NCI-H69 (cell line): Measurements from ENCODE around the gene ETFBKMT.
A peak's percentile ranks its signal among the peaks of the same experiment; 100 is the strongest.

Source experiments
- DNase-seq: peaks from one replicate; lab custom pipeline; 2025; lab: John Stamatoyannopoulos, UW

Gene ETFBKMT

GRCh38 chr12:31659087-31659942 lies at the start of gene ETFBKMT:
TSS of gene ETFBKMT (plus strand) at chr12:31659688. CDS start at chr12:31661954, 2,266 bp downstream.
- DNase-seq = peak; percentile 100

DNA sequence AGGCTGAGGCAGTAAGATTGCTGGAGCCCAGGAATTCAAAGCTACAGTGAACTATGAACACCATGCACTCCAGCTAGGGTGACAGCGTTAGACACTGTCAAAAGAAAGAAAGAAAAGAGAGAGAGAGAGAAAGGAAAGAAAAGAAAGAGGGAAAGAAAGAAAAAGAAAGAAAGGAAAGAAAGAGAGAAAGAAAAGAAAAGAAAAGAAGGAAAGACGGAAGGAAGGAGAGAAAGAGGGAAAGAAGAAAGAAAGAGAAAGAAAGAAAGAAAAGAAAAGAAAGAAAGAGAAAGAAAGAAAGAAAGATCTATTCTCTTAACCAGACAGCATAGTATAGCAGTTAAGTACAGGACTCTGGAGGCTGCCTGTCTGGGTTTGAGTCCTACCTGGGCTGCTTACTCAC lies 46.7 kb upstream of the ETFBKMT start:
- DNase-seq = no peak

GRCh38 chr12:31618228-31619025 lies 41.1 kb upstream of the ETFBKMT start:
- no peak for DNase-seq

DNA sequence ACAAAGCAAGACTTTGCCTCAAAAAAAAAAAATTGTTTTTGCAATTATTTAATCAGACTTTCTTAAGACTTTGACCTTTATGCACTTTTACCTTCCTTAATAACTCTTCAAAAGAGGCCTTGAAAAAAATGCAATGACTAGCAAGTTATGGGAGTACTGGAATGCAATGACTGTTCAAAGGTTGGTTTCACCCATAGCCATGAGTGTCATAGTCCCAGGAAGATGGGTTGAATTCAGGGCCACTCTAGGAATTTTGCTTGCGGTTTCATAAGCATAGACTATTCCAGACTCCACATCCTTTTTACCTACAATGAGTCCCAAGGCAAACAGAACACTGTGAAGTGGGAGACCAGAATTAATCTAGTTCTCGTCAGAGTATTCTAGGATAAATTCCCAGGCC lies 39.2 kb upstream of the ETFBKMT start:
- no peak for DNase-seq

- no peak for DNase-seq
Observed at GRCh38 chr12:31622038-31622437, 37.5 kb upstream of the ETFBKMT start.

GRCh38 chr12:31626270-31626995 lies 33.1 kb upstream of the ETFBKMT start:
- no peak for DNase-seq

- DNase-seq = no peak
Observed at GRCh38 chr12:31627456-31628054, 31.9 kb upstream of the ETFBKMT start.

- DNase-seq = no peak
Observed at GRCh38 chr12:31629756-31630732, 29.4 kb upstream of the ETFBKMT start.

DNA sequence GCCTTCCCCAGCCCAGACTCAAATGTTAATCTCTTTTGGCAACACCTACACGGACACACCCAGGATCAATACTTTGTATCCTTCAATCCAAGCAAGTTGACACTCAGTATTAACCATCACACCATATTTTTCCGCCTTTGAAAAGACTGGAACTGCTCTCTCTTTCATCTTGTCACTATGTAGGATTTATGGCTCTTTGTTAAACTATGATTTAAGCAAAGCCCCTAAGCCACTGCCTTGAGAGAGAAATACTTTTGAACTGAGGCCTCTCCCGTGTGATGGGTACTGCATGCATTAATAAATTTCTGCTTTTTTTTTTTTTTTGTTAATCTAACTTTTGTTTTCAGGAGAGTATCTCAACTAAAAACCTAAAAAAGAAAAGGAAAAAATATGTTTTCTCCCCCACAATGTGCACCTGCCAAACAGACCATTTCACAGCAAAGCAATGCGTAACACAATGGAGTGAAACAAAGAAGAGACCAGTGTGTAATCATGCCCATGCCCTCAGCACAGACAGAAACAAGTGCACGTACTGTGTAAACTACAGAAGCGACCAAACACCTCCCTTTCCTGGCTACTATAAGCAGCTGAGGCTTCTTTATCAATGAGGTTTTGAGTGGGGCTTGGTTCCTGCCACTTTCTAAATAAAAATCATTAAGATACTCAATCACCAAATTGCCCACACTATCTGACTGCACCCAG lies 28.3 kb upstream of the ETFBKMT start:
- DNase-seq = no peak

GRCh38 chr12:31631809-31632208 lies 27.7 kb upstream of the ETFBKMT start:
- no peak for DNase-seq

DNA sequence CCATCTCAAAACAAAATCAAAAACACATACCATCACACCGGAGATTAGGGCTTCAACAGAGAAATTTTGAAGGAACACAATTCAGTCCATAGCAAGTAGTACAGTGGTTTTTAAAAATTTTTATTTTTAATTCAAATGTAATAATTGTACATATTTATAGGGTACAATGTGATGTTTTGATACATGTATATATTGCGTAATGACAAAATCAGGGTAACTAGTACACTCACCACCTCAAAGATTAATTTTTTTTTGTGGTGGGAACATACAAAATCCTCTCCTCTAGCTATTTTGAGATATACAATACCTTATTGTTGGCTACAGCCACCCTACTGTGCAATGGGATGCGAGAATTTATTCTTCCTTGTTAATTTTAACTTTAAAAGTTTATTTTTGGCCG lies 26.0 kb upstream of the ETFBKMT start:
- DNase-seq = no peak

- no peak for DNase-seq
Observed at GRCh38 chr12:31634620-31635019, 24.9 kb upstream of the ETFBKMT start.

DNA sequence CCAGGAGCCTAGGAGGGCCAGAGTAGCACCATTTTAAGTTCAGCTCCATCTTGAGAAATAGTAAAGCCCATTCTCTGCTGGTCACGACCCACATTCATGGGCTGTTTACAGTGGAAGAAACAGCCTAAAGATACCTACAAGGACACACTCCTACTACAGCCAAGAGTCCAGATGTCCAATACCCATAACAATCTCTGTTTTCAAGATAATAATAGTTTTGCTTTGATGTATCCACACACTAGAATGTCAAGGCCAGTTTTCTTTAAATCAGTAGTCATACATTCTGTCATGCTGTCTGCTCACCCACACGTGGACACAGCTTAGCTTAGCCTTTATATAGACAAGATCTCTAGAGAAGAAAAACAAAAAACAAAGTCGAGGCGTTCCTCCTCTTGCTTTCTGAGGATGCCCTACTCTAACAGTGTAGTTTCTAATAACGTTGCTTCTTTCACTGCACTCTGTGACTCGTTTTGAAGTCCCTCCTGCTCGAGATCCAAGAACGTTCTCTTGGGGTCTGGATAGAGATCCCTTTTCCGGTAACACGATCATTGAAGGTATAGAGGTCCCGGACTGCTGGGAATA lies 17.9 kb upstream of the ETFBKMT start:
- DNase-seq = no peak

DNA sequence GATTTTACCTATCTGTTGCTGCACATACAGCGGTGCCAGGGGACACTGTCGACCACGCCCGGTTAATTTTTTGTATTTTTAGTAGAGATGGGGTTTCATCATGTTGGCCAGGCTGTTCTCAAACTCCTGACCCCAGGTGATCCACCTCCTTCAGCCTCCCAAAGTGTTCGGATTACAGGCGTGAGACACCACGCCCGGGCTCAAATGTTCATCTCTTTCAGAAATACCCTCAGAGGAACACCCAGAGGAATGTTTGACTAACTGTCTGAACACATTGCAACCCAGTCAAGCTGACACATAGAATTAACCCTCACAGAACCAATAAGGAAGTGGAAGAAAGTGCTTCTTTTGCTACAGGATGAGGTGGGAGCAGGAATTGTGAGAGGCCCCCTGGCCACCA lies 15.0 kb upstream of the ETFBKMT start:
- peak; percentile 62 for DNase-seq

- peak; percentile 80 for DNase-seq
Observed at GRCh38 chr12:31645924-31646323, 13.6 kb upstream of the ETFBKMT start.

DNA sequence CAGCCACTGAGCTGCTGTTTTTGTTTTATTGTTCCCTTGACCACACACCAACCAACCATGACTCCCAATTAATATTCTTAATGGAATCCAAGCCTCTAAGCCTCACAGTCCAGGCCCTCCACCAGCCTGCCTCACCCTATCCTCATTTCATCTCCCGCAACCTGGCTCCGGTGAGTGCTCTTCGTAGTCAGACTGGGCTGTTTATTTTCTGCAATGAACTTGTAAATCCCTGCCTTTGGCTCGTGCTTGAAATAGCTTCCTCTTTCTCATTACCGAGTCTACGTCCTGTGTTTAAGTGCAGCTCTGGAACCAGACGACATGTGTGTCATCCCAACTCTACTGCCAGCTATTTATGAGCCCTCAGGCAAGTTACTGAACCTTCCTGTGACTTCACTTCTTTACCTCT lies 12.4 kb upstream of the ETFBKMT start:
- DNase-seq = peak; percentile 98

DNA sequence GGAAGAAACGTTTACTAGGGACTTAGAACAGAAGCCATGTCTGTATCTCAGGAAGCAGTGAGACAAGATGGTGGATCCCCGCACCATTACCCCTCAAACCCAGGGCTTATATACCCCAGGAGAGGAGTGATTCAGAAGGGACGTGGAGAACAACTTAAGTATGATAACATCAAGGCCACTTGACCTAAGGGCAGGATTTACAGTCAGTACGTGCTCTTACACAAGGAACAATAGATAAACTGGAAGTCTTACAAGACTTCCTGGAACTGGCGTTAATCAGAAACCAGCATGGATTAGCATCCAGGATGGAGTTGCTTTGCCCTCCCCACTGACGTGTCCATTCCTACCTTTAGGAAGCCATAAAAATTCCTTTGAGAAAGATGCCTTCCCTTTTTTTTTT lies 8.6 kb upstream of the ETFBKMT start:
- peak; percentile 96 for DNase-seq

- peak; percentile 100 for DNase-seq
Observed at GRCh38 chr12:31651893-31652521, 7.5 kb upstream of the ETFBKMT start.

GRCh38 chr12:31655208-31655607 lies 4.3 kb upstream of the ETFBKMT start:
- no peak for DNase-seq
